ENCODE results near the gene IPO7.
A peak's percentile ranks its signal among the peaks of the same experiment; 100 is the strongest.

IPO7 gene

DNA sequence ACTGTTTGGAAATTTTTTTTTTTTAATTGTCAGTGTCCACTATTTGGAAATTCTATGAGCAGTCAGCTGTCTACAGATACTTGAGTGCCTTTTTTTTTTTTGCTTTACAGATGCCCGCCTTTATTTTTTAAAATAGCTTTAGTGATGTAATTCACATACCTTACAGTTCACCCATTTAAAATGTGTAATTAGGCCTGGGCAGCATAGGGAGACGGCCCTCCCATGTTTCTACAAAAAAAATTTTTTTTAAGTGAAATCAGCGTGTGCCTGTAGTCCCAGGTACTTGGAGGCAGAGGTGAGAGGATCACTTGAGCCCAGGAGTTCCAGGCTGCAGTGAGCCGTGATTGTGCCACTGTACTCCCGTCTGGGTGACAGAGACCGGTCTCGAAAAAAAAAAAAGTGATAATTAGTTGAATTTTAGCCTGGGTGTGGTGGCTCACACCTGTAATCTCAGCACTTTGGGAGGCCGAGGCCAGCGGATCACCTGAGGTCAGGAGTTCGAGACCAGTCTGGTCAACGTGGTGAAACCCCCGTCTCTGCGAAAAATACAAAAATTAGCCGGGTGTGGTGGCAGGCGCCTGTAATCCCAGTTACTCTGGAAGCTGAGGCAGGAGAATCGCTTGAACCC is 77.8 kb downstream of the IPO7 start:
- Histone ChIP-seq H3K4me2 (ENCODE audit: low read length) (peak overlapping the region; percentile 82), H3K4me3 (ENCODE audit: low read length) (peak overlapping the region; percentile 79), H3K27me3 (ENCODE audit: control insufficient read depth, insufficient read depth, low read length) (no peaks in the 10 kb centered on the region), H3K36me3 (ENCODE audit: insufficient read depth, low read length) (no peaks in the 10 kb centered on the region), H3K4me1 (ENCODE audit: control insufficient read depth, insufficient read depth, low read length) (peaks cover 14% of the 10 kb centered on the region), H3K9me3 (replicated peaks; ENCODE audit: low read length) (no peaks in the 10 kb centered on the region), H3K9ac (ENCODE audit: low read depth, low read length) (peak overlapping the region; percentile 100)

DNA sequence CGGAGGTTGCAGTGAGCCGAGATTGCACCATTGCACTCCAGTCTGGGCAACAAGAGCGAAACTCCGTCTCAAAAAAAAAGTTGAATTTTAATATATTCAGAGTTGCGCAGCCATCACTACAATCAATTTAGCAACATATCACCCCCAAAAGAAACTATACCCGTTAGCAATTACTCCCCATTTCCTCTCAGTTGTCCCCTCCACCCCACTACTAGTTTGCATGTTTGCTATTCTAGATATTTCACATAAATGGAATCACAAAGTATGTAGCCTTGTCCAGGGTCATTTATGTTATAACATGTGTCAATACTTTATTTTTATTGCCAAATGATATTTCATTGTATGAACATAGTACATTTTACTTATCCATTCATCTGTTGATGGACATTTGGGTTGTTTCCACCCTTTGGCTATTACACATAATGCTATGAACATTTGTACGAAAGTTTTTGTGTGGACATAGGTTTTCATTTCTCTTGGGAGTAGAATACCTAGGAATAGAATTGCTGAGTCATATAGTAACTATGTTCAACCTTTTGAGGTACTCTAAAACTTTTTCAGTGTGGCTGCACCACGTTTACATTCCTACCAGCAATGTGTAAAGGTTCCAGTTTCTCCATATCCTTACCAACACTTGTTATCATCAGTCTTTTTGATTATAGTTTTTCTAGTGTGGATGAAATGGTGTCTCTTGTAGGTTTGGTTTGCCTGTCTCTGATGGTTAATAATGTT is 78.5 kb downstream of the IPO7 start:
- Histone ChIP-seq H3K4me3 (ENCODE audit: low read length) (no peak overlapping the region), H3K4me2 (ENCODE audit: low read length) (peak overlapping the region; percentile 21), H3K4me1 (ENCODE audit: control insufficient read depth, insufficient read depth, low read length) (peaks cover 14% of the 10 kb centered on the region), H3K36me3 (ENCODE audit: insufficient read depth, low read length) (no peaks in the 10 kb centered on the region), H3K9me3 (replicated peaks; ENCODE audit: low read length) (no peaks in the 10 kb centered on the region), H3K27me3 (ENCODE audit: control insufficient read depth, insufficient read depth, low read length) (no peaks in the 10 kb centered on the region), H3K9ac (ENCODE audit: low read depth, low read length) (no peak overlapping the region)

DNA sequence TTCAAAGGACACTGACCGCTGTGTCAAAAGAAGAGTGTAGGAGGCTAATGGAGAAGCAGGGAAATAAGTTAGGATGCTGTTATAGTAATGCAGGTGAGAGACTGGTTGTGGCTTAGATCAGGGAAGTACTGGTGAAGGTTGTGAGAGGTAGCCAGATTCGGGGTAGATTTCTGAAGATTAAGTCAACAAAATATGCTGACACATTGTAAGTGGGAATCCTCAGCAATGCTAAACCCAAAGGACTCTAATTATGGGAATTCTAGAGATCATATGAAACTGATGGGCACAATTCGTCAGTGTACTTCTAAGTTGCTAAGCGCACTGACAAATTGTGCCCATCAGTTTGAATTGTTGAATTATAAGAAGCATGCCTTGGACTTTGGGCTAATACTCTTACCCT is 86.3 kb downstream of the IPO7 start:
- Histone ChIP-seq H3K27me3 (ENCODE audit: control insufficient read depth, insufficient read depth, low read length) (no peaks in the 10 kb centered on the region), H3K4me1 (ENCODE audit: control insufficient read depth, insufficient read depth, low read length) (no peaks in the 10 kb centered on the region), H3K36me3 (ENCODE audit: insufficient read depth, low read length) (peaks cover 18% of the 10 kb centered on the region), H3K4me3 (ENCODE audit: low read length) (no peak overlapping the region), H3K9me3 (replicated peaks; ENCODE audit: low read length) (no peaks in the 10 kb centered on the region), H3K9ac (ENCODE audit: low read depth, low read length) (no peak overlapping the region), H3K4me2 (ENCODE audit: low read length) (no peak overlapping the region)

DNA sequence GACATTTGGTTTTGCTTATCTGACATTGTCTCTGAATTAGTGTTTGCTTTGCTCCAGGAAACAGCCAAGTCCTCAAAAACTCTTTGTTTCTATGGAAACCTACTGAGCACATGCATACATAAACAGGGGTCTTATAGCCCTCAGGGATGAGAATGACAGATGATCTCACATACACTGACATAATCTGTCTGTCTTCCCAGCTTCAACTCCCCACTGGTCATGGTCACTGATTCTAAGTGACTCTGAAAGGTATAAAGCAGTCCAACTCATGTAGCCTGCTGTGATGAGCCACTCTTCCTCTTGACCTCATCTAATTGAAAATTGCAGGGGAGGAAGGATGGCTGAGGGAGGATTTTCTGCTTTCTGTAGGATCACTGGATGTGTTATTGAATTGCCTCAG is 89.0 kb downstream of the IPO7 start:
- Histone ChIP-seq H3K27me3 (ENCODE audit: control insufficient read depth, insufficient read depth, low read length) (no peaks in the 10 kb centered on the region), H3K4me3 (ENCODE audit: low read length) (no peak overlapping the region), H3K9ac (ENCODE audit: low read depth, low read length) (no peak overlapping the region), H3K4me2 (ENCODE audit: low read length) (no peak overlapping the region), H3K9me3 (replicated peaks; ENCODE audit: low read length) (no peaks in the 10 kb centered on the region), H3K36me3 (ENCODE audit: insufficient read depth, low read length) (peaks cover 18% of the 10 kb centered on the region), H3K4me1 (ENCODE audit: control insufficient read depth, insufficient read depth, low read length) (no peaks in the 10 kb centered on the region)

DNA sequence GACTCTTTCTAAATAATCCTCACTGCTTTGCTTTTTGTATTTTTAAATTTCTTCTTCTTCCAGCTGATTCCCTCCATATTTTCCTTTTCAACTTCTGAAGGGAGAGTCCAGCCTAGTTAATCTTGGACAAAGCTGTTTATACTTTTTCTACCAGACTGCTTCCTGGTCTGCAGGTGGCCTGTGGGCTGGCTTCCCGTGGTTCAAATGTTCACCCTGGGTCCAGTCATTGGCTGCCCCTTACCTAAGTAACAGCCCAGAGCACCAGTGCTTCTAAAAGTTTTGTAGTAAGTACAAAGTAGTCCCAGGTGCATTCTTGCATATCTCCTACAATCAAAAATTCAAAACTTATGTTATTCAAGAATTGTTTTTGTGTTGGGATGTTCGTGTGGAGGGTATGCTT is 95.4 kb downstream of the IPO7 start:
- Histone ChIP-seq H3K9ac (ENCODE audit: low read depth, low read length) (no peak overlapping the region), H3K4me3 (ENCODE audit: low read length) (no peak overlapping the region), H3K4me2 (ENCODE audit: low read length) (no peak overlapping the region), H3K4me1 (ENCODE audit: control insufficient read depth, insufficient read depth, low read length) (no peaks in the 10 kb centered on the region), H3K36me3 (ENCODE audit: insufficient read depth, low read length) (peaks cover 10% of the 10 kb centered on the region), H3K9me3 (replicated peaks; ENCODE audit: low read length) (no peaks in the 10 kb centered on the region), H3K27me3 (ENCODE audit: control insufficient read depth, insufficient read depth, low read length) (no peaks in the 10 kb centered on the region)

DNA sequence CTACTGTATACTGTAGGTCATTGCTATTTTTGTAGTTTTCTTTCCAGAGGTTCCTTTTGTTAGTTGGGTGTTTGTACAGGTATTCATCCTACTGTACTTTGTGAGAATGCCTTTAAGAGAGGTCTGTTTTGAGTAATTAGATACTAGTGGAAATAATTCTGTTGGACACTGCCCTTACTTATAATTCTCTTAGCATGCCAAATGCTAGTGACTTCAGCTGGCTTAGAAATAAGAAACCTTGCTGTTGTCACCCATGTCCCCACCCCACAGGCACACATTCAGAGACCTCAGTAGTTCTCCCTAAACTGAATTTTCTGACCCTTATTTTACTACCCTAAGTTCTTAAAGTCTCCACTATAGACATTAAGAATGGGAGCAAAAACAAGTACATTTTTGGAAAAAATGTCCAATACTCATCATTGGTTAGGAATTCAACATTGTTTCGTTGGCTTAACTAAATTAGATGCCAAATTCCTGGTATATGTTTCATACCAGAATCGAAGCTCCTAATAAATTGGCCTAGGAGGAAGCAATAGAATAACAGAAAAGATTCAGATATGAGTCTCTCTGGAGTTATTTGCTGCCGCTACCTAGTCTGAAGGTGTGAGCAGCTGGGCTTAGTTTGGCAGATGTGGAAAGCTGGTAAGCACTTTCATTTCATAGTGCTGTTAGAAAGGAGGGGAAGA is 104.8 kb downstream of the IPO7 start:
- peaks cover 30% of the 10 kb centered on the region for H3K4me1 ChIP-seq (ENCODE audit: control insufficient read depth, insufficient read depth, low read length)
- H3K4me2 ChIP-seq (ENCODE audit: low read length): peak overlapping the region; percentile 72
- H3K9ac ChIP-seq (ENCODE audit: low read depth, low read length): peak overlapping the region; percentile 53
- no peaks in the 10 kb centered on the region for H3K27me3 ChIP-seq (ENCODE audit: control insufficient read depth, insufficient read depth, low read length)
- no peaks in the 10 kb centered on the region for H3K9me3 ChIP-seq (replicated peaks; ENCODE audit: low read length)
- peaks cover 12% of the 10 kb centered on the region for H3K36me3 ChIP-seq (ENCODE audit: insufficient read depth, low read length)
- H3K4me3 ChIP-seq (ENCODE audit: low read length): peak overlapping the region; percentile 38

DNA sequence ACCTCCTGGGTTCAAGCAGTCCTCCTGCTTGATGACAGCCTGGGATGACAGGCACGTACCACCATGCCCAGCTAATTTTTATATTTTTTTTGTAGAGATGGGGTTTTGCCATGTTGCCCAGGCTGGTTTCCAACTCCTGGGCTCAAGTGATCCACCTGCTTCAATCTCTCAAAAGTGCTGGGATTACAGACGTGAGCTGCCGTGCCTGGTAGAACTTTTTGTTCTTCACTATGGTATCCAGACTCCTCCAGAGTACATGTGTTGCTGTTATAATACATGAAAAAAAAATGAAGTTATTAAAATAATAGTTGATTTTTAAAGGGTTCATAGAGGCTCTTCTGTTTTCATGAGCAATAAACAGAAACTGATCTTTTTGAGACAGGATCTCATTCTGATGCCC is 105.9 kb downstream of the IPO7 start:
- peaks cover 13% of the 10 kb centered on the region for H3K36me3 ChIP-seq (ENCODE audit: insufficient read depth, low read length)
- no peak overlapping the region for H3K4me3 ChIP-seq (ENCODE audit: low read length)
- H3K27me3 ChIP-seq (ENCODE audit: control insufficient read depth, insufficient read depth, low read length): no peaks in the 10 kb centered on the region
- H3K9ac ChIP-seq (ENCODE audit: low read depth, low read length): no peak overlapping the region
- no peaks in the 10 kb centered on the region for H3K9me3 ChIP-seq (replicated peaks; ENCODE audit: low read length)
- peaks cover 30% of the 10 kb centered on the region for H3K4me1 ChIP-seq (ENCODE audit: control insufficient read depth, insufficient read depth, low read length)
- H3K4me2 ChIP-seq (ENCODE audit: low read length): no peak overlapping the region

DNA sequence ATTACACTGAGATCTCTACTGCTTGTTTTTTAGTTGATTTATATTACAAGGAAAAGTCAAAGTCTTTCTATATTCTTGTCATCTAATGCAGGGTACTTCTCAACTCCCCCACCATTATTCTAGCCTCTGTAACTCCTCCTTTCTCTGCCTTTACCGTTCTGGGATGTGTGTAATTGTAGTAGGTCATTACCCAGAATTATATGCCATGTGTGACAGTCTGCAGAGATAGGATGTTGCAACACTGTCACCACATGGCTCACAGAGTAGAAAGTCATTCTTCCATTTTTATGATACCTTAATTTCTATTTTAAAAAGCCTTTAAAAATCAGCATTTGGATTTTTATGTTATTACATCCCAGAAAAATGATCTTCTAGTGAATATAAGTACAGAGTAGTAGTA is 109.0 kb downstream of the IPO7 start:
- Histone ChIP-seq H3K4me3 (ENCODE audit: low read length) (no peak overlapping the region), H3K9ac (ENCODE audit: low read depth, low read length) (no peak overlapping the region), H3K36me3 (ENCODE audit: insufficient read depth, low read length) (peaks cover 21% of the 10 kb centered on the region), H3K9me3 (replicated peaks; ENCODE audit: low read length) (no peaks in the 10 kb centered on the region), H3K27me3 (ENCODE audit: control insufficient read depth, insufficient read depth, low read length) (no peaks in the 10 kb centered on the region), H3K4me2 (ENCODE audit: low read length) (no peak overlapping the region), H3K4me1 (ENCODE audit: control insufficient read depth, insufficient read depth, low read length) (peaks cover 22% of the 10 kb centered on the region)

DNA sequence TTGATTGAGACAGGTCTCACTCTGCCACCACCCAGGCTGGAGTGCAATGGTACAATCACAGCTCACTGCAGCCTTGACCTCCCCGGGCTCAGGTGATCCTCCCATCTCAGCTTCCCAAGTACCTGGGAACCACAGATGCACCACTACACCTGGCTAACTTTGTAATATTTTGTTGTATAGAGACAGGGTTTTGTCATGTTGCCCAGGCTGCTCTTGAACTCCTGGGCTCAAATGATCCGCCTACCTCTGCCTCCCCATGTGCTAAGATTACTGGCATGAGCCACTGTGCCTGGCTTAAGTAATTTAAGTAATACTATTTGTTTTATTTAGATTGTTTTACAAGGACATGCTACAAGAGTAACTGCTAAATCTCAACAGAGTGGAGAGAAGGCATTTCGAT is 109.9 kb downstream of the IPO7 start:
- H3K9me3 ChIP-seq (replicated peaks; ENCODE audit: low read length): no peaks in the 10 kb centered on the region
- no peak overlapping the region for H3K4me2 ChIP-seq (ENCODE audit: low read length)
- no peak overlapping the region for H3K4me3 ChIP-seq (ENCODE audit: low read length)
- no peaks in the 10 kb centered on the region for H3K27me3 ChIP-seq (ENCODE audit: control insufficient read depth, insufficient read depth, low read length)
- peaks cover 14% of the 10 kb centered on the region for H3K4me1 ChIP-seq (ENCODE audit: control insufficient read depth, insufficient read depth, low read length)
- H3K36me3 ChIP-seq (ENCODE audit: insufficient read depth, low read length): peaks cover 25% of the 10 kb centered on the region
- no peak overlapping the region for H3K9ac ChIP-seq (ENCODE audit: low read depth, low read length)

DNA sequence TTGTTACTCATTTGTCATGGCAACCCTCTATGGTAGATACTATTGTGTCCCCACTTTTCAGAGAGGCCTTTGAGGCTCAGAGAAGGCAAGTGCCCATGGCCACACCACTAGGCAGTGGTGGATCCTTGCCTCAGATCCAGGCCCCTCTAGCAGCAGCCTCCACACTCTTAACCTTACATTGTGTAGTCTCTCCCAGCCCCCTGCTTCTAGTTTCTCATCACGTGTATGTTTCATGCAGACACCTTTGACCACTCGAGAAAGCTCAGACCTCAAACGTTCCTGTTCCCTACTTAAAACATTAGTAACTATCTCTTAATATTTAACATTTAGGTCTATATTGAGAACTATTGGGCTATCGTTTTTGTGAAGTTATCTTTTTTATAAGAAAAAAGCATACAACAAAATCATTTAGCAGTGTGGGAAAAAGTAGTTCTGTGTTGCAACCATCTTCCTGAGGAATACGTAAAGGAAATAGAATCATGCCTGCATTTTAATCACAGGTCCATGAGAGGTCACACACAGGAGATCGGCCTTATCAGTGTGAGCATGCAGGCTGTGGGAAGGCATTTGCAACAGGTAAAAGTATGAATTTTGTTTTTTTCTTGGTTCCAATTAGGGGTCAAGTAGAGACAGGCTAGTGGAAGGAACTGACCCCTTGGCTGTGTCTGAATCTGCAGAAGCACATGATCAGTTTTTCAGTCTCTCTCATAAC is 111.5 kb downstream of the IPO7 start:
- Histone ChIP-seq H3K9ac (ENCODE audit: low read depth, low read length) (no peak overlapping the region), H3K4me3 (ENCODE audit: low read length) (no peak overlapping the region), H3K27me3 (ENCODE audit: control insufficient read depth, insufficient read depth, low read length) (no peaks in the 10 kb centered on the region), H3K36me3 (ENCODE audit: insufficient read depth, low read length) (peaks cover 32% of the 10 kb centered on the region), H3K4me1 (ENCODE audit: control insufficient read depth, insufficient read depth, low read length) (no peaks in the 10 kb centered on the region), H3K4me2 (ENCODE audit: low read length) (no peak overlapping the region), H3K9me3 (replicated peaks; ENCODE audit: low read length) (no peaks in the 10 kb centered on the region)
